ENCODE measurements around the gene FBXO2. TPM values are rescaled to one million over a fixed set of nuclear protein-coding genes. Genes with fewer than 3 reads are reported as not detected.

FBXO2 gene
- total RNA-seq, 1 experiment from 2014 or later: not detected

- Histone ChIP-seq H3K27ac (ENCODE audit: low read depth, low read length, poor library complexity, severe bottlenecking) (no peak overlapping the region), H3K4me1 (ENCODE audit: insufficient read depth, low read length, poor library complexity, severe bottlenecking) (no peaks in the 10 kb centered on the region), H3K27me3 (replicated peaks; ENCODE audit: insufficient read depth, low read depth, low read length, poor library complexity) (peaks cover 48% of the 10 kb centered on the region), H3K36me3 (ENCODE audit: insufficient read depth, low read length, poor library complexity, severe bottlenecking) (no peaks in the 10 kb centered on the region), H3K4me3 (ENCODE audit: low read depth, low read length, poor library complexity, severe bottlenecking) (no peak overlapping the region), H3K9me3 (ENCODE audit: low read depth, low read length, poor library complexity, severe bottlenecking) (no peaks in the 10 kb centered on the region)
- CTCF ChIA-PET: no interaction called here
- POLR2A ChIA-PET (ENCODE audit: low non-redundant PET): no interaction called here
- TF ChIP-seq, protein P1, sequence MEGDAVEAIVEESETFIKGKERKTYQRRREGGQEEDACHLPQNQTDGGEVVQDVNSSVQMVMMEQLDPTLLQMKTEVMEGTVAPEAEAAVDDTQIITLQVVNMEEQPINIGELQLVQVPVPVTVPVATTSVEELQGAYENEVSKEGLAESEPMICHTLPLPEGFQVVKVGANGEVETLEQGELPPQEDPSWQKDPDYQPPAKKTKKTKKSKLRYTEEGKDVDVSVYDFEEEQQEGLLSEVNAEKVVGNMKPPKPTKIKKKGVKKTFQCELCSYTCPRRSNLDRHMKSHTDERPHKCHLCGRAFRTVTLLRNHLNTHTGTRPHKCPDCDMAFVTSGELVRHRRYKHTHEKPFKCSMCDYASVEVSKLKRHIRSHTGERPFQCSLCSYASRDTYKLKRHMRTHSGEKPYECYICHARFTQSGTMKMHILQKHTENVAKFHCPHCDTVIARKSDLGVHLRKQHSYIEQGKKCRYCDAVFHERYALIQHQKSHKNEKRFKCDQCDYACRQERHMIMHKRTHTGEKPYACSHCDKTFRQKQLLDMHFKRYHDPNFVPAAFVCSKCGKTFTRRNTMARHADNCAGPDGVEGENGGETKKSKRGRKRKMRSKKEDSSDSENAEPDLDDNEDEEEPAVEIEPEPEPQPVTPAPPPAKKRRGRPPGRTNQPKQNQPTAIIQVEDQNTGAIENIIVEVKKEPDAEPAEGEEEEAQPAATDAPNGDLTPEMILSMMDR (conservative IDR thresholded peaks at IDR 0.05; ENCODE audit: low read depth, low read length): no peak
- no peak for TF ChIP-seq EZH2 (IDR thresholded peaks at IDR 0.05; ENCODE audit: borderline replicate concordance, low read depth, low read length, poor library complexity, severe bottlenecking)
- BruUV-seq (replicated peaks): no TSS peak
- DNase-seq (ENCODE audit: low spot score): no peak
- intact Hi-C loops (cut with micrococcal nuclease; ENCODE audit: unreplicated experiment): no loop called here
Measured at GRCh38 chr1:11616766-11617165, 37.5 kb downstream of the FBXO2 start.

DNA sequence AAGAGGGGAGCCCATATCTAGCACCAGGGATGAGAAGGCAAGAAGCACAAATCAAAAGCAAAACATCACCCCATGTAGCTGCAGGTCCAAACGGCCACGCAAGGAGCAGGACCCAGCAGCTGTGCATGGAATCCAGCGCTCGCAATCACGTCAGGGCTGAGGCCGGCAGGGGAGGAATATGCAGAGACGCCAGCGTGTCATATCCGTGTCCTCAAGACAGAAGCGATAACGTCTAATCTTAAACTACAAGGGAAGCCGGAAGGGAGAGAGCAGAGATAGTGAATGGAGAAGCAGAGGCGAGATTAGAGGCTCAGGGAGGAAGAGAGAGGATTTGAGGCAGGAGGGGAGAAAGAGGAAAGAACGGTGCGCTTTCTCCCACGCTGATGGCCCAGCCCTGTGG is 39.1 kb downstream of the FBXO2 start:
- Histone ChIP-seq H3K27ac (ENCODE audit: low read depth, low read length, poor library complexity, severe bottlenecking) (no peak overlapping the region), H3K4me3 (ENCODE audit: low read depth, low read length, poor library complexity, severe bottlenecking) (no peak overlapping the region), H3K9me3 (ENCODE audit: low read depth, low read length, poor library complexity, severe bottlenecking) (no peaks in the 10 kb centered on the region), H3K36me3 (ENCODE audit: insufficient read depth, low read length, poor library complexity, severe bottlenecking) (no peaks in the 10 kb centered on the region), H3K4me1 (ENCODE audit: insufficient read depth, low read length, poor library complexity, severe bottlenecking) (no peaks in the 10 kb centered on the region), H3K27me3 (replicated peaks; ENCODE audit: insufficient read depth, low read depth, low read length, poor library complexity) (peaks cover 46% of the 10 kb centered on the region)
- CTCF ChIA-PET: no interaction called here
- POLR2A ChIA-PET (ENCODE audit: low non-redundant PET): no interaction called here
- TF ChIP-seq, protein P1 (conservative IDR thresholded peaks at IDR 0.05; ENCODE audit: low read depth, low read length): no peak
- no peak for TF ChIP-seq EZH2 (IDR thresholded peaks at IDR 0.05; ENCODE audit: borderline replicate concordance, low read depth, low read length, poor library complexity, severe bottlenecking)
- intact Hi-C loops (cut with micrococcal nuclease; ENCODE audit: unreplicated experiment): no loop called here
- BruUV-seq (replicated peaks): no TSS peak
- DNase-seq (ENCODE audit: low spot score): no peak

- no peaks in the 10 kb centered on the region for H3K36me3 ChIP-seq (ENCODE audit: insufficient read depth, low read length, poor library complexity, severe bottlenecking)
- ChIA-PET CTCF (no interaction called here), POLR2A (ENCODE audit: low non-redundant PET) (no interaction called here)
- no peak overlapping the region for H3K4me3 ChIP-seq (ENCODE audit: low read depth, low read length, poor library complexity, severe bottlenecking)
- H3K27me3 ChIP-seq (replicated peaks; ENCODE audit: insufficient read depth, low read depth, low read length, poor library complexity): peaks cover 41% of the 10 kb centered on the region
- DNase-seq (ENCODE audit: low spot score): no peak
- no peak overlapping the region for H3K27ac ChIP-seq (ENCODE audit: low read depth, low read length, poor library complexity, severe bottlenecking)
- BruUV-seq (replicated peaks): no TSS peak
- TF ChIP-seq, protein P1 (conservative IDR thresholded peaks at IDR 0.05; ENCODE audit: low read depth, low read length): no peak
- no peak for TF ChIP-seq EZH2 (IDR thresholded peaks at IDR 0.05; ENCODE audit: borderline replicate concordance, low read depth, low read length, poor library complexity, severe bottlenecking)
- no peaks in the 10 kb centered on the region for H3K4me1 ChIP-seq (ENCODE audit: insufficient read depth, low read length, poor library complexity, severe bottlenecking)
- intact Hi-C loops (cut with micrococcal nuclease; ENCODE audit: unreplicated experiment): no loop called here
- no peaks in the 10 kb centered on the region for H3K9me3 ChIP-seq (ENCODE audit: low read depth, low read length, poor library complexity, severe bottlenecking)
Measured at GRCh38 chr1:11613347-11613746, 40.9 kb downstream of the FBXO2 start.
